Measurements from ENCODE around the gene MEGF8. TPM values are rescaled to one million over a fixed set of nuclear protein-coding genes. Genes with fewer than 3 reads are reported as not detected.

The MEGF8 gene
- total and polyA plus RNA-seq, 2 of the 13 experiments (the other 11 are each of a cell fraction or from before 2014, with no cell fraction given), result 4.0 to 8.8 TPM

- TF ChIP-seq ZNF10 (CRISPR knock-in tag; IDR thresholded peaks at IDR 0.05; ENCODE audit: borderline replicate concordance, low read depth), result no peak
- TF ChIP-seq ZNF564 (CRISPR knock-in tag; IDR thresholded peaks at IDR 0.05), result 0 out of 2 replicates have a peak, but pooled peaks have one; percentile 50
- TF ChIP-seq DMAP1 (CRISPR knock-in tag; IDR thresholded peaks at IDR 0.05), result no peak
- 0 out of 2 replicates have a peak, but pooled peaks have one; percentile 29 for TF ChIP-seq ZSCAN12 (CRISPR knock-in tag; IDR thresholded peaks at IDR 0.05)
- no peak for TF ChIP-seq GPN1 (CRISPR knock-in tag; IDR thresholded peaks at IDR 0.05; ENCODE audit: borderline replicate concordance)
- TF ChIP-seq KDM4B (CRISPR knock-in tag; IDR thresholded peaks at IDR 0.05), result no peak
- peak; percentile 84 for TF ChIP-seq ZFP91 (CRISPR knock-in tag; IDR thresholded peaks at IDR 0.05; ENCODE audit: borderline replicate concordance)
- no peak for TF ChIP-seq TEAD2 (CRISPR knock-in tag; IDR thresholded peaks at IDR 0.05)
- TF ChIP-seq, protein P1, sequence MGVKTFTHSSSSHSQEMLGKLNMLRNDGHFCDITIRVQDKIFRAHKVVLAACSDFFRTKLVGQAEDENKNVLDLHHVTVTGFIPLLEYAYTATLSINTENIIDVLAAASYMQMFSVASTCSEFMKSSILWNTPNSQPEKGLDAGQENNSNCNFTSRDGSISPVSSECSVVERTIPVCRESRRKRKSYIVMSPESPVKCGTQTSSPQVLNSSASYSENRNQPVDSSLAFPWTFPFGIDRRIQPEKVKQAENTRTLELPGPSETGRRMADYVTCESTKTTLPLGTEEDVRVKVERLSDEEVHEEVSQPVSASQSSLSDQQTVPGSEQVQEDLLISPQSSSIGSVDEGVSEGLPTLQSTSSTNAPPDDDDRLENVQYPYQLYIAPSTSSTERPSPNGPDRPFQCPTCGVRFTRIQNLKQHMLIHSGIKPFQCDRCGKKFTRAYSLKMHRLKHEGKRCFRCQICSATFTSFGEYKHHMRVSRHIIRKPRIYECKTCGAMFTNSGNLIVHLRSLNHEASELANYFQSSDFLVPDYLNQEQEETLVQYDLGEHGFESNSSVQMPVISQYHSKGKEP (CRISPR knock-in tag; IDR thresholded peaks at IDR 0.05), result no peak
- peak; percentile 48; the same call in 1 of the 2 replicates for TF ChIP-seq ZNF546 (CRISPR knock-in tag; conservative IDR thresholded peaks at IDR 0.05)
- no peak for TF ChIP-seq ZFP62 (CRISPR knock-in tag; IDR thresholded peaks at IDR 0.05)
- TF ChIP-seq GATAD1 (CRISPR knock-in tag; IDR thresholded peaks at IDR 0.05), result no peak; the same call in 1 of the 2 replicates
- no peak for TF ChIP-seq SOX13 (IDR thresholded peaks at IDR 0.05)
- peak in 1 of 2 experiments; percentile 32; a peak in 2 of 4 replicates for TF ChIP-seq SOX13 (CRISPR knock-in tag; conservative IDR thresholded peaks at IDR 0.05 in 1 of 2, IDR thresholded peaks at IDR 0.05 in 1 of 2)
- TF ChIP-seq ZNF552 (CRISPR knock-in tag; IDR thresholded peaks at IDR 0.05; ENCODE audit: borderline replicate concordance), result peak; percentile 10; the same call in 1 of the 2 replicates
- TF ChIP-seq NAIF1 (CRISPR knock-in tag; IDR thresholded peaks at IDR 0.05; ENCODE audit: borderline replicate concordance), result peak; percentile 63; the same call in 1 of the 2 replicates
- no peak for TF ChIP-seq HMGA1 (CRISPR knock-in tag; conservative IDR thresholded peaks at IDR 0.05)
- 0 out of 2 replicates have a peak, but pooled peaks have one; percentile 29 for TF ChIP-seq ZNF264 (CRISPR knock-in tag; IDR thresholded peaks at IDR 0.05)
- TF ChIP-seq YEATS4 (CRISPR knock-in tag; IDR thresholded peaks at IDR 0.05; ENCODE audit: borderline replicate concordance), result peak; percentile 78
- TF ChIP-seq, protein P2, sequence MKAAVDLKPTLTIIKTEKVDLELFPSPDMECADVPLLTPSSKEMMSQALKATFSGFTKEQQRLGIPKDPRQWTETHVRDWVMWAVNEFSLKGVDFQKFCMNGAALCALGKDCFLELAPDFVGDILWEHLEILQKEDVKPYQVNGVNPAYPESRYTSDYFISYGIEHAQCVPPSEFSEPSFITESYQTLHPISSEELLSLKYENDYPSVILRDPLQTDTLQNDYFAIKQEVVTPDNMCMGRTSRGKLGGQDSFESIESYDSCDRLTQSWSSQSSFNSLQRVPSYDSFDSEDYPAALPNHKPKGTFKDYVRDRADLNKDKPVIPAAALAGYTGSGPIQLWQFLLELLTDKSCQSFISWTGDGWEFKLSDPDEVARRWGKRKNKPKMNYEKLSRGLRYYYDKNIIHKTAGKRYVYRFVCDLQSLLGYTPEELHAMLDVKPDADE (CRISPR knock-in tag; IDR thresholded peaks at IDR 0.05), result 0 out of 2 replicates have a peak, but pooled peaks have one; percentile 45
- no peak for TF ChIP-seq MEIS1 (CRISPR knock-in tag; IDR thresholded peaks at IDR 0.05; ENCODE audit: borderline replicate concordance)
- TF ChIP-seq ZMAT5 (CRISPR knock-in tag; IDR thresholded peaks at IDR 0.05; ENCODE audit: borderline replicate concordance, low read depth), result no peak
- TF ChIP-seq ZNF772 (CRISPR knock-in tag; IDR thresholded peaks at IDR 0.05), result 0 out of 2 replicates have a peak, but pooled peaks have one; percentile 38
- TF ChIP-seq FOXA1 (IDR thresholded peaks at IDR 0.05), result no peak
- no peak for TF ChIP-seq FOXA1 (CRISPR knock-in tag; IDR thresholded peaks at IDR 0.05)
- TF ChIP-seq CREM (IDR thresholded peaks at IDR 0.05), result no peak
- TF ChIP-seq CREM (CRISPR knock-in tag; IDR thresholded peaks at IDR 0.05), result no peak
These were observed 45.3 kb upstream of the MEGF8 start (continued) for GRCh38 chr19:42279902-42280814.
